H1 (cell line): ENCODE data around the gene ICAM2. TPM values are rescaled to one million over a fixed set of nuclear protein-coding genes. Genes with fewer than 3 reads are reported as not detected.

Experiments
- CTCF ChIA-PET: fragments of 300-600 bp; sonication (Branson Sonifier 250); formaldehyde crosslinking; loops from one replicate; lab custom pipeline; 2021; ENCODE audit not compliant: partially characterized antibody; lab: Charles Lee
- POLR2A ChIA-PET: fragments of 300-600 bp; sonication (Branson Sonifier 250); formaldehyde crosslinking; loops from one replicate; lab custom pipeline; 2021; ENCODE audit warnings: inconsistent platforms; ENCODE audit not compliant: partially characterized antibody; lab: Charles Lee
- DNase-seq, 2 experiments: peaks; one replicate each; pipeline versions ENCODE4 v3.0.0 to v3.0.0-alpha.2; 2010 to 2022; ENCODE audit warnings: low spot score in 2 of 2, low read depth in 1 of 2, mixed read lengths in 1 of 2
- FAIRE-seq: peaks from 2 replicates; lab custom pipeline; 2011; peaks lifted over from hg19 to GRCh38; lab: Jason Lieb, UNC
- H2AFZ ChIP-seq: 2 replicates; pipeline ENCODE4 v1.8.1; 2012; ENCODE audit warnings: low read length, inconsistent platforms
- H2AK5ac ChIP-seq: 2 replicates; pipeline ENCODE4 v1.6.1; 2013; ENCODE audit warnings: low read depth, low read length
- H2BK120ac ChIP-seq: replicated peaks from 2 replicates; pipeline ENCODE3; 2013; ENCODE audit warnings: low read depth, low read length, inconsistent platforms
- H2BK12ac ChIP-seq: 2 replicates; pipeline ENCODE4 v1.6.1; 2013; ENCODE audit warnings: low read depth, low read length
- H2BK15ac ChIP-seq: 2 replicates; pipeline ENCODE4 v1.6.1; 2013; ENCODE audit warnings: low read length
- H2BK20ac ChIP-seq: 2 replicates; pipeline ENCODE4 v1.6.1; 2013; ENCODE audit warnings: low read length
- H2BK5ac ChIP-seq: 2 replicates; pipeline ENCODE4 v1.6.1; 2013; ENCODE audit warnings: low read depth, low read length
- H3K14ac ChIP-seq: 2 replicates; pipeline ENCODE4 v1.6.1; 2013; ENCODE audit warnings: inconsistent platforms; ENCODE audit not compliant: insufficient read length
- H3K18ac ChIP-seq: 2 replicates; pipeline ENCODE4 v1.6.1; 2013; ENCODE audit warnings: low read length; ENCODE audit errors: extremely low read depth
- H3K23ac ChIP-seq: 2 replicates; pipeline ENCODE4 v1.6.1; 2013; ENCODE audit warnings: inconsistent platforms; ENCODE audit not compliant: insufficient read length
- H3K23me2 ChIP-seq: 2 replicates; pipeline ENCODE4 v1.6.1; 2013; ENCODE audit warnings: low read depth, low read length
- H3K27ac ChIP-seq: 2 replicates; pipeline ENCODE4 v1.6.1; 2011; ENCODE audit warnings: low read depth, low read length, inconsistent platforms
- H3K27me3 ChIP-seq, 4 experiments: replicated peaks in 1 of 4; 1 replicate in 1 of 4; 2 replicates in 3 of 4; pipeline versions ENCODE4 v1.6.1 to v1.8.1; 2011 to 2013; ENCODE audit warnings: low read length in 3 of 4, mild to moderate bottlenecking in 3 of 4, inconsistent platforms in 2 of 4, mixed read lengths in 2 of 4, moderate library complexity in 1 of 4; ENCODE audit not compliant: control insufficient read depth in 3 of 4, insufficient read depth in 3 of 4; ENCODE audit errors: extremely low read depth in 1 of 4
- H3K36me3 ChIP-seq, 4 experiments: 2 replicates each; pipeline versions ENCODE4 v1.6.1 to v1.8.1; 2011 to 2013; ENCODE audit warnings: mild to moderate bottlenecking in 4 of 4, low read length in 3 of 4, moderate library complexity in 2 of 4, control low read depth in 1 of 4, inconsistent platforms in 1 of 4; ENCODE audit not compliant: insufficient read depth in 4 of 4, control insufficient read depth in 2 of 4
- H3K4ac ChIP-seq: replicated peaks from 2 replicates; pipeline ENCODE3; 2013; ENCODE audit warnings: low read length, low read depth, mixed read lengths, inconsistent platforms; ENCODE audit not compliant: insufficient read length
- H3K4me1 ChIP-seq, 4 experiments: replicated peaks in 1 of 4; 1 replicate in 1 of 4; 2 replicates in 3 of 4; pipeline versions ENCODE4 v1.6.1 to v1.8.1; 2011 to 2013; ENCODE audit warnings: low read length in 3 of 4, inconsistent platforms in 2 of 4, mixed read lengths in 1 of 4; ENCODE audit not compliant: insufficient read depth in 4 of 4, control insufficient read depth in 3 of 4
- H3K4me2 ChIP-seq, 2 experiments: 2 replicates each; pipeline versions ENCODE4 v1.6.1 to v1.8.1; 2011 to 2013; ENCODE audit warnings: low read depth in 2 of 2, low read length in 2 of 2, control low read depth in 1 of 2, inconsistent platforms in 1 of 2, mild to moderate bottlenecking in 1 of 2; ENCODE audit not compliant: insufficient read depth in 1 of 2
- H3K4me3 ChIP-seq, 4 experiments: fragments of 200-600, 300-600 bp in 1 of 4; sonication (generic), shearing (Covaris generic), sonication (Bioruptor Twin) in 1 of 4; 2 replicates each; pipeline versions ENCODE4 v1.5.1 to v1.8.1; 2011 to 2016; ENCODE audit warnings: low read length in 4 of 4, low read depth in 3 of 4, control low read depth in 2 of 4, inconsistent platforms in 2 of 4, mild to moderate bottlenecking in 2 of 4, mixed read lengths in 1 of 4, moderate library complexity in 1 of 4; ENCODE audit not compliant: insufficient read depth in 2 of 4; ENCODE audit errors: extremely low read depth in 1 of 4
- H3K56ac ChIP-seq: replicated peaks from 2 replicates; pipeline ENCODE3; 2013; ENCODE audit warnings: low read depth, mild to moderate bottlenecking, mixed read lengths, low read length, inconsistent platforms; ENCODE audit not compliant: insufficient read length
- H3K79me1 ChIP-seq: 2 replicates; pipeline ENCODE4 v1.6.1; 2013; ENCODE audit warnings: low read depth, low read length, control low read depth
- H3K79me2 ChIP-seq, 2 experiments: 2 replicates each; pipeline versions ENCODE4 v1.6.1 to v1.8.1; 2012 to 2013; ENCODE audit warnings: low read length in 2 of 2, mild to moderate bottlenecking in 2 of 2, inconsistent platforms in 1 of 2; ENCODE audit not compliant: insufficient read depth in 2 of 2, control insufficient read depth in 1 of 2
- H3K9ac ChIP-seq, 4 experiments: replicated peaks in 1 of 4; 1 replicate in 1 of 4; 2 replicates in 3 of 4; pipeline versions ENCODE4 v1.6.1 to v1.8.1; 2011 to 2013; ENCODE audit warnings: low read depth in 3 of 4, low read length in 3 of 4, control low read depth in 2 of 4, mild to moderate bottlenecking in 2 of 4, moderate library complexity in 2 of 4, inconsistent platforms in 1 of 4; ENCODE audit errors: extremely low read depth in 1 of 4
- H3K9me3 ChIP-seq, 2 experiments: 2 replicates each; pipeline versions ENCODE4 v1.6.1 to v1.8.1; 2012 to 2013; ENCODE audit warnings: mild to moderate bottlenecking in 2 of 2, moderate library complexity in 2 of 2, control low read depth in 1 of 2, inconsistent platforms in 1 of 2, low read depth in 1 of 2, low read length in 1 of 2, mixed read lengths in 1 of 2; ENCODE audit not compliant: insufficient read depth in 2 of 2
- H4K20me1 ChIP-seq, 2 experiments: replicated peaks in 1 of 2; 2 replicates each; pipeline versions ENCODE3 to v1.8.1; 2011 to 2013; ENCODE audit warnings: inconsistent platforms in 2 of 2, low read length in 2 of 2, mild to moderate bottlenecking in 1 of 2; ENCODE audit not compliant: insufficient read depth in 2 of 2, control insufficient read depth in 1 of 2
- H4K5ac ChIP-seq: 2 replicates; pipeline ENCODE4 v1.6.1; 2013; ENCODE audit warnings: low read length, low read depth, mixed read lengths, inconsistent platforms; ENCODE audit not compliant: insufficient read length
- H4K8ac ChIP-seq: 2 replicates; pipeline ENCODE4 v1.8.0; 2013; ENCODE audit warnings: mild to moderate bottlenecking, moderate library complexity, low read length, inconsistent platforms; ENCODE audit not compliant: insufficient read depth; ENCODE audit errors: extremely low read depth
- H4K91ac ChIP-seq: replicated peaks from 2 replicates; pipeline ENCODE3; 2013; ENCODE audit warnings: low read length, mixed read lengths, inconsistent platforms; ENCODE audit not compliant: insufficient read length
- JUND ChIP-seq: IDR thresholded peaks from 2 replicates; pipeline ENCODE4 v1.6.1; 2011; ENCODE audit warnings: mild to moderate bottlenecking, improper control_type of control experiment, low read length
- POLR2A ChIP-seq, 2 experiments: IDR thresholded peaks; 1 replicate in 1 of 2; 2 replicates in 1 of 2; pipeline ENCODE4 v1.6.1; 2011; ENCODE audit warnings: low read depth in 2 of 2, low read length in 2 of 2, mild to moderate bottlenecking in 2 of 2; ENCODE audit errors: control extremely low read depth in 1 of 2
- POU5F1 ChIP-seq: IDR thresholded peaks from 2 replicates; pipeline ENCODE4 v1.6.1; 2011; ENCODE audit warnings: low read depth, mild to moderate bottlenecking, low read length, moderate library complexity
- RNF2 ChIP-seq: fragments of 200-900, 300-1000 bp; sonication (generic); IDR thresholded peaks from 2 replicates; pipeline ENCODE4 v1.7.1; 2016; ENCODE audit warnings: borderline replicate concordance, low read depth, mild to moderate bottlenecking, antibody characterized with exemption, low read length; ENCODE audit not compliant: poor library complexity, severe bottlenecking; ENCODE audit errors: missing control alignments
- WGBS, 2 experiments: shearing (Covaris generic) in 1 of 2; methylation state at CpG; one replicate each; pipeline versions ENCODE4 v1.1.6 to v1.1.7; 2013 to 2015; ENCODE audit warnings: low lambda C conversion rate in 2 of 2, mixed read lengths in 2 of 2, inconsistent platforms in 1 of 2, low coverage in 1 of 2, missing lambda C conversion rate in 1 of 2; ENCODE audit not compliant: insufficient replicate concordance in 2 of 2, insufficient coverage in 1 of 2, insufficient read length in 1 of 2; ENCODE audit errors: extremely low coverage in 1 of 2, missing lambda C conversion rate in 1 of 2; 5-methylcytosine and 5-hydroxymethylcytosine counted together
- polyA plus RNA-seq, 7 experiments: library from polyadenylated mRNA; depleted of rRNA in 3 of 7; stranded (reverse) in 5 of 7; unstranded in 2 of 7; fragments of >200 nt in 5 of 7; fragments of 200-250 nt in 2 of 7; gene quantifications; 1 replicate in 5 of 7; 2 replicates in 1 of 7; 4 replicates in 1 of 7; pipeline versions ENCODE4 v1.2.1 to v1.2.3, GENCODE V29; 2011 to 2013; ENCODE audit warnings: missing spikeins in 2 of 7, mixed read lengths in 2 of 7
- total RNA-seq: library from RNA; stranded (reverse); fragmentation: NEBNext Ultra II Directional; extraction: Animal tissue kit (Norgen Biotek cat#: 25700); gene quantifications from 2 replicates; pipeline ENCODE4 v1.2.1, GENCODE V29; 2021
- TF ChIP-seq, protein P1 (sequence below): IDR thresholded peaks from 2 replicates; pipeline ENCODE4 v1.6.1; 2012; ENCODE audit warnings: inconsistent platforms

The ICAM2 gene
- total and polyA plus RNA-seq, 2 of the 8 experiments (the other 6 are each of a cell fraction or from before 2014, with no cell fraction given), result 0.45 to 0.63 TPM

- FAIRE-seq (no peak), DNase-seq (no peak)
- Histone ChIP-seq H2BK12ac (no peak overlapping the region), H3K4ac (no peak overlapping the region), H3K4me2 (no peak overlapping the region), H4K5ac (no peak overlapping the region), H3K23me2 (no peaks in the 10 kb centered on the region), H3K56ac (no peak overlapping the region), H2AFZ (no peak overlapping the region), H2BK5ac (no peak overlapping the region), H3K14ac (no peak overlapping the region), H4K91ac (no peak overlapping the region), H3K9ac (no peak overlapping the region), H2BK20ac (no peak overlapping the region), H3K27ac (no peak overlapping the region), H3K79me1 (no peaks in the 10 kb centered on the region; the same call in 1 of the 2 replicates), H3K23ac (no peak overlapping the region), H2BK15ac (no peak overlapping the region), H3K27me3 (no peaks in the 10 kb centered on the region), H3K4me1 (no peaks in the 10 kb centered on the region), H4K8ac (no peak overlapping the region), H4K20me1 (no peaks in the 10 kb centered on the region), H3K36me3 (no peaks in the 10 kb centered on the region), H3K79me2 (no peaks in the 10 kb centered on the region), H3K18ac (no peak overlapping the region), H3K4me3 (no peak overlapping the region), H2AK5ac (no peak overlapping the region), H3K9me3 (no peaks in the 10 kb centered on the region), H2BK120ac (no peak overlapping the region)
- CTCF ChIA-PET, result interaction anchor here (1.6 to 6.1 kb wide), 5 partner anchors 9 to 96 kb away, joined by 3 to 33 read pairs (median 20); no protein-coding TSS in a partner anchor
- 96% methylated on average over 5 of the region's 5 CpGs; no CpG with 5 or more reads in 1 of the 2 experiments for WGBS, 2 experiments
- TF ChIP-seq RNF2, result no peak
- TF ChIP-seq, protein P1, sequence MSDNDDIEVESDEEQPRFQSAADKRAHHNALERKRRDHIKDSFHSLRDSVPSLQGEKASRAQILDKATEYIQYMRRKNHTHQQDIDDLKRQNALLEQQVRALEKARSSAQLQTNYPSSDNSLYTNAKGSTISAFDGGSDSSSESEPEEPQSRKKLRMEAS, result no peak
- no peak for TF ChIP-seq POLR2A (IDR thresholded peaks at IDR 0.05; ENCODE audit: control extremely low read depth in 1 of 2, low read depth in 2 of 2, low read length in 2 of 2)
- no peak for TF ChIP-seq POU5F1
- TF ChIP-seq JUND, result no peak
- POLR2A ChIA-PET, result interaction anchor here (0.8 kb wide), 1 partner anchor 108 kb away, joined by 7 read pairs; no protein-coding TSS in a partner anchor
Observed at GRCh38 chr17:64037802-64038201, 17.4 kb upstream of the ICAM2 start.
